ENCODE data around the gene SAFB2.

SAFB2 gene

GRCh38 chr19:5603626-5604025 is 18.9 kb downstream of the SAFB2 start:
- DNase-seq, result no peak

DNA sequence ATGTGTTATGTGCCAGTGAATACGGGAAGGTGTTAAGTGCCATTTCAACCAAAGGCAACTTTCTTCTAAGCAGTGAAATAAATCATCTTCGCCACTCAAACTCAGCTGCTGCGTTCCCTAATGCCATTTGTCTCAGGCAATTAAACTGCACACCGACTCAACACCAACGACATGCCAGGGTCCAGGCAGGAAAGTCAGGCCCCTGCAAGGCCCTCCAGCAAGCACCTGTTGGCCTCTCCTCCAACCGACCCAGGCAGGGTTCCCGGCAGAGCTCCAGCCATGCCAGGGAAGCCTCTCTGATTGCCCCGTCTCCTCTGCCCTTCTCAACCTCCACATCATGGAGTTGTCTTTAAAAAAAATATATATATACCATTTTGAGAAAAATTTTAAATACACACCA is 21.8 kb downstream of the SAFB2 start:
- no peak for DNase-seq

DNA sequence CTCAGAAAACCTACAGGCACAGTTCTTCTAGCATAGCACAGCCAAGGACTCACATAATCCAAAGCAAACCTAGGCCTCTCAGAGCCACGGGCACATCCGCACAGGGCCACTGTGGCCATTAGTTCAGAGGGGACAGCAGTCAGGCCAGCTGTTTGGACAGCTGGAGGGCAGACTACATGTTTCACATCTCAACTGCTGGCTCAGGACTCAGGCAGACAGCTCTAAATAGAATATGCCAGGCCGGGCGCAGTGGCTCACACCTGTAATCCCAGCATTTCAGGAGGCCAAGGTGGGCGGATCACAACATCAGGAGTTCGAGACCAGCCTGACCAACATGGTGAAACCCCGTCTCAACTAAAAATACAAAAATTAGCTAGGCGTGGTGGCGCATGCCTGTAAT is 26.8 kb downstream of the SAFB2 start:
- no peak for DNase-seq

DNA sequence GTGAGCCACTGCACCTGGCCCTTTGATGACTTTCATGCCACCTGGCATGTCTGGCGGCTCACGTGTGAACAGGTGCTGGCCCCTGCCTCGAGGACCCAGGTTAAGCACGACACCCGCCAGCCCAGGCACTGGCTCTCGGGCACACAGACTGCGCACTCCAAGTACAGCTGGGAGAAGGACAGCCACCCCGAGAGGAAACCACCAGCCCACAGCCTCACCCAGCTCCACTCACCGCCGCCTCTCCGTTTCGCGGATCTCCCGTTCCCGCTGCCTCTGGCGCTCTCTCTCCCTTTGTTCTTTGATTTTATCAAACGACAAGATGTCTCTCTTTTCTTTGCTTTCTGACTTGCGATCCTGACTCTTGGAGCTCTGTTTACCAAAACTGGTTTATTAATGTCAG is 27.4 kb downstream of the SAFB2 start:
- DNase-seq, result no peak

DNA sequence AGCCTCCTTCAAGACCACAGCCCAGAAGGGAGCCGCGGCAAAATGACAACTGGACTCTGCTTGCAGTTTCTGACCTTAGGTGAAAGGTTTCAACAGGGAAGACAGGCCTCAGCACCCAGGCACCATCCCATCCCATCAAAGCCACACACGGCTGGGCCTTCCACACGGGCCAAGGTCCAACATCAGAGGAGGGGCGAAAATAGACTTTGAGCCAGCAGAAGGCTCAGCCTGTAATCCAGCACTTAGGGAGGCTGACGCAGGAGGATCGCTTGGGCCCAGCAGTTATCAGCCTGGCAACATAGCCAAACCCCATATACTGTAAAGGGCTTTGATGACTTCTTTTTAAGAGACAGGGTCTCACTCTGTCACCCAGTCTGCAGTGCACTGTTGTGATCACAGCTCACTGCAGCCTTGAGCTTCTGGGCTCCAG is 28.0 kb downstream of the SAFB2 start:
- DNase-seq, result no peak

DNA sequence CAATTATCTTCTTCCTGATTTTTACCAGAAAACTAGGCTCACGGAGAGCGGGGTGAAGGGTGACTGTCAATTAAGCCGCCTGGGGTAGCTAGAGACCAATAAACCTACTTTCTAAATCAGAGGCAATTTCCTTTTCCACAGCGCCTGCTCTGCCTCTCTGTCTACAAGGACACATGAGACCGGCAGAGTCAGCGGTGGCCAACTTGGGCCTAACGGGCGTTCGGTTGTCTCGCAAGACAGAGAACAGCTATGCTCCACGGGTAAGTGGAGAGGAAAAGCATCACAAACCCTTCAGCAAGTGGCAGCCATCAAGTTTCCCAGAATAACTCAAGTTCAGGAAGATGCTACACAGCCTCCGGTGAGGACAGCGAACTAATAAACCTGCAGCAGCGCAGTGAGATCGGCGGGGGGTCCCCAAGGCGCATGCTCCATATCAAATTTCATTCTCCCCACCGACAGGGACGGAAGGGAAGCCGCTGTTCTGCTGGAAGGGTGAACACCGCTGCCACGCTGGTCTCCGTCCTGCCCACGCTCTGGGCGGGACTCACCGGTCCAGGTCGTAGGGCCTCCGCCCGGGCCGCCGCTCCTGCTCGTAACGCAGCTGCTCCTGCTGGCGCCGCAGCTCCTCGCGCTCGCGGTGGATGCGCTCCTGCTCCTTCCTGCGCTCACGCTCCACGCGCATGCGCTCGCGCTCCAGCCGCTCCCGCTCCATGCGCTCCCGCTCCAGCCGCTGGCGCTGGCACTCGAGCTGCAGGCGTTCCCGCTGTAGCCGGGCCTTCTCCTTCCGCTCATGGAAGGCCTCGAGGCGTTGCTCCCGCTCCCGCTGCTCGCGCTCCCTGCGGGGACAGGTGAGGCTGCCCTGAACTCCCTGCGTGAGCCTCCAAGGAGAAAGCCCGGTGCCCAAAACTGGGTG is 29.0 kb downstream of the SAFB2 start:
- peak; percentile 63 for DNase-seq

GRCh38 chr19:5592531-5593342 is 29.8 kb downstream of the SAFB2 start:
- DNase-seq, result peak; percentile 46

DNA sequence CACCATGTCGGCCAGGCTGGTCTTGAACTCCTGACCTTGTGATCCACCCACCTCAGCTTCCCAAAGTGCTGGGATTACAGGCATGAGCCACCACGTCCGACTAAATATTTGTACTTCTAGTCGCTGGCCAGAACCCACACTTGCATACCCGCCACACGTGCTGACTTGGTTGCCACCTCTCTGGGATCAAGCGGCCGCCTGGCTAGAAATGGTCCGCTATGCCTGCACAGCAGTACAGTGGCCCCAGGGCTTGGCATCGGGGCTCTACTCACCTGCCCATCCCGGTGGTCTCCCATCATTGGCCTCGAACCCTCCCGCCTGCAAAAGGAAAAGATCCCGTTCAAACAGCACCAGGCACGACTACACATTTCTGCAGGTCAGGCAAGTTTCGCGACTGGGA is 31.1 kb downstream of the SAFB2 start:
- no peak for DNase-seq

DNA sequence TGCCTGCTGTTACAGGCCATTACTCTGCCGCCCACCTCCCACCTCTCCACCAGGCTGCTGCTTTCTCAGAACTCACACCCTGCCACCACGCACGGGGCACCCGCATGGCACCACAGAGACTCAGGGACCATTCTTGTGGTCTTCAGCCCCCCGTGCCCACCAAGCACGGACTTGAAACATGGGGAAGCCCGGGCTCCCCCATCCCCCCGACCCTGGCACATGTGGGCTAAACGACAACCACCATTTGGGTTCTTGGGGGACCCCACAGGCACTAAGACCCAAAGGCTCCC is 31.8 kb downstream of the SAFB2 start:
- DNase-seq, result no peak

DNA sequence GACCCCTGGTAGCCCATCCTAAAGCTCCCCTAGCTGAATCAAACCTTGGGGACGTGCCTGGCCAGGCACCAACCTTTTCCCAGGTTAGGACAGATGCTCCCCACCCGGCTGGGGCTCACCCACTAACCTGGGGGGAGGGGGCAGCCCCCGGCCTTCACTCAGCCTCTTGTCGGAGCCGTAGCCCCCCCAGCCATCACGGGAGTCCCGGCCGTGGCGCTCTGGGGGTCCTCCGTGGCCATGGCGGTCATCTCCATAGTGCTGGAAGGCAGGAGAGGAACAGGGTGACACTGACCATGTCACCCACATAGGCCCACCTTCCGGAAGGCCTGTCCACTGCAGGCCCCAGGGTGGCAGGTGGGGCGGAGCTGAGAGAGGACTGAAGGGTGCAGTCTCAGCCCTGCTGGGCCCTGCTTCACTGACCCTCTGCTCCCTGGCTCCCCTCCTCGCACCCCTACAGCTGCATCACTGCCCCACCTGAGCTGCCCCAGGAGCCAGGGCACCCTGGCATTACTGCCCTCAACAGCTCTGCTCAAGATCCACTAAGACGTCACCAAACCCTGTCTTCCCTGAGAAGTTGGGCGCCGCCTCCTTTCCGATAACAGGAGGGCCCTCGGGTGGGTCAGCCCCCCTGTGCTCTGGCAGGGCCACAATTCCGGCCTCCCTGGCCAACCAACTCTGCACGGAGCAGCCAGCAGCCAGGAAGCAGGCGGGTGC is 32.3 kb downstream of the SAFB2 start:
- no peak for DNase-seq

GRCh38 chr19:5588906-5589676 is 33.5 kb downstream of the SAFB2 start:
- DNase-seq, result no peak

GRCh38 chr19:5588441-5588840 is 34.1 kb downstream of the SAFB2 start:
- no peak for DNase-seq

DNA sequence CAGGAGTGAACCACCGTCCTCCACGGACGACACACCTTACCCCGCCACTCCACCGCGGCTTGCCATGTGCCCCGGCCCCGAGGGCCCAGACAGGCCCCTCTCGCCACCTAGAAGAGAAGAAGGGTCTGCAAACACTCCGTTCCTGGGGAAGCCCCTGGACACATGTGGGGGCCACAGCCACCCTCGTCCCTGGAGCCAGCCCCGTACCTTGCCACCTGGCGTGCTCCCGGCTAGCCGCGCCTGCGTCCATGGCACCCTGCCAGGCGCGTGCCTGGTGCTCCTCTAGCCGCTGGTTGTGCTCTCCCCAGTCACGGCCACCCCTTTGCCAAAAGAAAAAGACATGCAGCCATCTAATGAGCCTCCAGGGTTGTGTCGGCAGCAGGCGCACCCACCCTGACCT is 34.9 kb downstream of the SAFB2 start:
- DNase-seq, result no peak

GRCh38 chr19:5587071-5587455 is 35.5 kb downstream of the SAFB2 start:
- DNase-seq, result no peak

- DNase-seq, result no peak
Measured at GRCh38 chr19:5586300-5587070, 36.1 kb downstream of the SAFB2 start.

DNA sequence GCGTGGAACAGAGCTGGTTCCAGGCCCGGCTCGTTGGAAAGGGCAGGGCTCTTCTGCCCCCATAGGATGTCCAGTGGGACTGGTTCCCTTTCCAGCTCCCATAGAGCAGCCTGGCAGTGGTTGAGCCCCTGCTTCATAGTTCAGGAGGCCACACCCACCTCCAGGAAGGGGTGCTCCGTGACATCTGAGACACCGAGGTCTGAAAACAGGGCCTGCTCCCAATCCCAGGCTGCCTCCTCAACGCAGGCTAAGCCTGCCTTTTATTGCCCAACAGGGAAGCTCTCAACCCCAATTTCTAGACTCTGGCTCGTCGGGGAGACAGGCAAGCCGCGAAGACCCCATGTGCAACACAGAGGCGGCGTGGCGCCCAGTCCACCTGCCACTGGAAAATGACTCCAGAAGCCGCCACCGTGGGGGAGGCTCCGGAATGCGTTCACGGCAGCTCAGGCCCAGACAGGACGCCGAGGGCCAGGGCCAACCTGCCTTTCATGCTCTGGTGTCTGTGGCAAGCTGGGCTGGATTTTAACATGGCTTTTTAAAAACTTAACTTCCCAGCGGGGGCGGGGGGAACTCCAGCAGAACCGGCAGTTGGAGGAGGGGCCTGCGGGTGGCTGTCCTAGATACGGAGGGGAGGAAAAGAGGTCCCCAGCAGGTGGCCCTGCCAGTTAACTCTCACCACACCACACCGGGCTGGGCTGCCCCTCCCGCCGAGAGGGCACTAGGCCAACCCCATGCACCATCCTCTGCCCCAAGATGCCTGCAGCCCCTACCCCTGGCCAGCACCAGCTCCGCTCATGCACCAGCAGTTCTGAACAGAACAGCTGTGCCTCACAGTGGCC is 36.9 kb downstream of the SAFB2 start:
- DNase-seq, result no peak

GRCh38 chr19:5580161-5580571 is 42.4 kb downstream of the SAFB2 start:
- peak; percentile 45 for DNase-seq

GRCh38 chr19:5579697-5580096 is 42.9 kb downstream of the SAFB2 start:
- no peak for DNase-seq

DNA sequence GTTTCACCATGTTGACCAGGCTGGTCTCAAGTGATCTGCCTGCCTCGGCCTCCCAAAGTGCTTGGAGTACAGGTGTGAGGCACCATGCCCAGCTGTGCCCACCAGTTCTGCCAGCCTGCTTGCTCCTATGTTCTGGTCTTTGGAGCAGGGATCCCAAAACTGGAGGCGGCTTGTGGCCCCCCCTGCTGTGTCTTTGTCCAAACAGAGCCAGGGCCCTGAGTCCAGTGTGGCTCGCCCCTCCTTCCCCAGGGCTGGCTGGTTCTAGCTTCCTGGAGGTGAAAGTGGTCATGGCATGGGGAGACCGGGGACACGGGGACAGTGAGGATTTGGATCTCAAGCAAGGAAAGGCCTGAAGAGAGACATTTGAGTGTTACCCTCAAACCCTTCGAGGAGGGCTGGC is 43.3 kb downstream of the SAFB2 start:
- DNase-seq, result no peak

DNA sequence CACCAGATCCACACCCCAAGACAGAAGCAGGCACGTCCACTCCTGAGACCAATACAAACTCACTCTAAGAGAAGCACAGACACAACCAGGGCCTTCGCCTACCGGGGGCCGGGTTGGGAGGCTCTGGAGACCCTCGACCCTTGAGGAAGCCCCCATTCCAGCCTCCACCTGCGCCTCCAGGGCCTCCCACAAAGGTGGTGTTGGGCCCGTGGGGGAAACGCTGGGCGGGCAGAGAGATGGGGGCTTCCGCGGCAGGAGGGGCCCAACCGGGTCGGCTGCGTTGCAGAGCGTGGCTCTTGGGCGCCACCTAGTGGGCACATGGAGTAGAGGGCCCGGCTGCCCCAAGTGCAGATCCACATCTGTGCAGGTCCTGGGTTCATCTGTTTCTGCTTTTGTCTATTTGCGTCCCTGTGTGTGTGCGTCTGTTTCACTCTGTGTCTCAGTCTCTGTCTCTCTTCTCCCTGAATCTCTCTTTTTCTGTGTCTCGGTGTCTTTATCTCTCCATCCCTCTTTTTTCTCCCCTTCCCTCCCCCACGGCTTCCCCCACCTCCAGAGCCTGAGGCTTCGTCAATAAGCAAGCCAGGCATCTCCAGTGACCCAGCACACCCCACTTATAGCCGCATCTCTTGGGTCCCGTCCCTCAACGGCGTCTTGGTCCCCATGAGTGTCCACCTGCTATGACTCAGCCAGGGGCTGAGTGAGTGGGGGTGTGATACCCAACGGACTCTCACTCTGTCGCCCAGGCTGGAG is 44.3 kb downstream of the SAFB2 start:
- DNase-seq, result peak; percentile 54

Data from NCI-H2227 treated with DMSO at 0.1 percent for 48 hours (cell line).